K562 (cell line): Measurements from ENCODE around the gene ELAC2. TPM values are rescaled to one million over a fixed set of nuclear protein-coding genes. Genes with fewer than 3 reads are reported as not detected.

Source experiments
- CBFA2T2 ChIP-seq: fragments of 450-650 bp; conservative IDR thresholded peaks from 2 replicates; pipeline ENCODE4 v1.6.1; 2017; ENCODE audit warnings: mild to moderate bottlenecking
- CHCHD3 ChIP-seq: fragments of 250-450 bp; sonication (Bioruptor Pico); IDR thresholded peaks from 2 replicates; pipeline ENCODE4 v2.1.2; 2022; ENCODE audit warnings: mild to moderate bottlenecking
- NR4A1 ChIP-seq, 2 experiments: fragments of 250-450 bp in 1 of 2; fragments of 450-650 bp in 1 of 2; sonication (Bioruptor Pico) in 1 of 2; IDR thresholded peaks; 2 replicates each; pipeline versions ENCODE4 v1.4.0 to v1.6.1; 2016 to 2020; ENCODE audit warnings: mild to moderate bottlenecking in 2 of 2, missing compliant biosample characterization in 1 of 2, missing genetic modification characterization in 1 of 2, moderate library complexity in 1 of 2
- NRF1 ChIP-seq, 2 experiments: fragments of 450-650 bp; IDR thresholded peaks in 1 of 2; conservative IDR thresholded peaks in 1 of 2; 2 replicates each; pipeline ENCODE4 v1.6.1; 2014; ENCODE audit warnings: mild to moderate bottlenecking in 2 of 2
- RBM22 ChIP-seq: fragments of 200-400 bp; formaldehyde crosslinking; IDR thresholded peaks from 2 replicates; pipeline ENCODE4 v1.6.1; 2018; ENCODE audit warnings: low read length, low read depth; ENCODE audit not compliant: poor library complexity, severe bottlenecking
- RFX5 ChIP-seq: IDR thresholded peaks from 2 replicates; pipeline ENCODE4 v1.6.1; 2011; ENCODE audit warnings: low read depth, mild to moderate bottlenecking, improper control_type of control experiment, low read length
- TARDBP ChIP-seq: fragments of 450-650 bp; IDR thresholded peaks from 2 replicates; pipeline ENCODE4 v1.6.1; 2016
- YY1 ChIP-seq, 3 experiments: IDR thresholded peaks; 2 replicates each; pipeline ENCODE4 v1.6.1; 2011; ENCODE audit warnings: low read length in 2 of 3, mild to moderate bottlenecking in 2 of 3, moderate library complexity in 2 of 3, borderline replicate concordance in 1 of 3, control low read depth in 1 of 3, low read depth in 1 of 3; ENCODE audit not compliant: insufficient read depth in 3 of 3, insufficient replicate concordance in 2 of 3, control insufficient read depth in 1 of 3, insufficient read length in 1 of 3; ENCODE audit errors: extremely low read depth in 1 of 3
- ZNF76 ChIP-seq: fragments of 250-450 bp; sonication (Bioruptor Pico); IDR thresholded peaks from 2 replicates; pipeline ENCODE4 v1.4.0; 2020; ENCODE audit warnings: mild to moderate bottlenecking, moderate library complexity, borderline replicate concordance
- polyA plus RNA-seq, 8 experiments: library from polyadenylated mRNA; depleted of rRNA in 4 of 8; stranded (reverse) in 5 of 8; unstranded in 3 of 8; fragments of >200 nt; fragmentation: Nextera tagmentation in 2 of 8; fragmentation: Illumina TruSeq in 1 of 8; extraction: Ambion mirVana in 2 of 8; extraction: Trizol in 1 of 8; gene quantifications; 2 replicates each; pipeline versions ENCODE4 v1.2.1 to v1.2.3, GENCODE V29; 2011 to 2014; ENCODE audit warnings: inconsistent platforms in 1 of 8, missing spikeins in 1 of 8
- total RNA-seq, 7 experiments: library from RNA; depleted of rRNA in 6 of 7; stranded (reverse); fragments of >200 nt in 6 of 7; fragmentation: Illumina TruSeq in 2 of 7; extraction: Trizol in 2 of 7; gene quantifications; 2 replicates each; pipeline versions ENCODE4 v1.2.1 to v1.2.3, GENCODE V29; 2011 to 2021; ENCODE audit warnings: low replicate concordance in 1 of 7
- TF ChIP-seq, protein P1 (sequence below): fragments of 250-450 bp; sonication (Bioruptor Pico); IDR thresholded peaks from 2 replicates; pipeline ENCODE4 v1.8.0; 2021; ENCODE audit warnings: borderline replicate concordance, mild to moderate bottlenecking, moderate library complexity; ENCODE audit not compliant: poor library complexity, severe bottlenecking
- TF ChIP-seq, protein P2 (sequence below): fragments of 200-600 bp; sonication (generic); IDR thresholded peaks from one replicate; pipeline ENCODE4 v1.6.1; 2012; ENCODE audit warnings: mild to moderate bottlenecking, low read depth, low read length, inconsistent platforms
- TF ChIP-seq, protein P3 (sequence below): sonication (generic); formaldehyde crosslinking; IDR thresholded peaks from 2 replicates; pipeline ENCODE4 v1.8.0; 2022; ENCODE audit warnings: missing genetic modification reagents, mild to moderate bottlenecking, borderline replicate concordance

Gene ELAC2
- total and polyA plus RNA-seq, 9 of the 15 experiments (the other 6 are each of a cell fraction or from before 2014, with no cell fraction given), result 4.5 to 129 (median 70.6) TPM

DNA sequence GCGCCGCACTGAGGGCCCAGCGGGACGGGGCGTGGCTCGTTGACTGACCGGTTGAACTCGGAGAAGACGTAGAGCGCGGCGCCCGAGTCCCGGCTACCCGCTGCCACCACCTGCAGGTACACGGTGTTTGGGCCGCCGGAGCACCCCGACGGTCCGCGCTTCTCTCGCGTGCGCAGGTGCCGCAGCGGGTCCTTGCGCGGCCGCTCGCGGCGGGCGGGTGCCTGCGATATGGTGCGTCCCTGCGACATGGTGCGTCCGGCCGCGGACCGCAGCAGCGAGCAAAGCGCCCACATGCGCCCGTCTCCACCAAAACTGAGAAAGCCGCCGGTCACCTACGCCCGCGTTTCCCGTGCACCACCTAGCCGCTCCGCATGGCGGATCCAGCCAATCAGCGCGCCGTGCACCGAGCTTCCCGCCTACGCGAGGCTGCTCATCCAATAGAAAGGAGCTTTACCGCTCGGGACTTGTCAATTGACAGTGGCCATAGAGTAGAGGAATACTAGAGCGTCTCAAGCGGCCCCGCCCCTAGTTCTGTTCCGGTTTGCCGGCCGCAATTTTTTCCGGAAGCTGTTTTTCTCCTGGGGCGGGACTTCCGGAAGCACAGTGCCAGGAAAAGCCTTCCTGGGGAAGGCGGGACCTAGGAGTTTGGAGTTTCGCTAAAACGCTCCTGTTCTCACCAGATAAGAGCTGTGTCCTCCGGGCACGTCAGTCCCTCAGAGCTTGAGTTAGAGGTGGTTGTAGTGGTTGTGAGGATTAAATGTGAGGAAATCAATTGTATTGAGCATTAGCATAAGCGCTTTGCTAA is at the start of gene ELAC2 (continued):
- TF ChIP-seq YY1 (IDR thresholded peaks at IDR 0.05; ENCODE audit: borderline replicate concordance in 1 of 3, control insufficient read depth in 1 of 3, extremely low read depth in 1 of 3, insufficient read depth in 3 of 3, insufficient read length in 1 of 3, insufficient replicate concordance in 2 of 3, low read depth in 1 of 3, low read length in 2 of 3) (no peak), NRF1 (conservative IDR thresholded peaks at IDR 0.05 in 1 of 2, IDR thresholded peaks at IDR 0.05 in 1 of 2) (peak; percentile 87 to 89), CHCHD3 (CRISPR knock-in tag) (no peak), ZNF76 (CRISPR knock-in tag) (no peak), RFX5 (no peak), CBFA2T2 (peak; percentile 42), RBM22 (no peak), NR4A1 (CRISPR knock-in tag; IDR thresholded peaks at IDR 0.05) (no peak), NR4A1 (tag; IDR thresholded peaks at IDR 0.05) (no peak), TARDBP (no peak)
- TF ChIP-seq, protein P1, sequence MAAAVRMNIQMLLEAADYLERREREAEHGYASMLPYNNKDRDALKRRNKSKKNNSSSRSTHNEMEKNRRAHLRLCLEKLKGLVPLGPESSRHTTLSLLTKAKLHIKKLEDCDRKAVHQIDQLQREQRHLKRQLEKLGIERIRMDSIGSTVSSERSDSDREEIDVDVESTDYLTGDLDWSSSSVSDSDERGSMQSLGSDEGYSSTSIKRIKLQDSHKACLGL (CRISPR knock-in tag), result no peak
- TF ChIP-seq, protein P2, sequence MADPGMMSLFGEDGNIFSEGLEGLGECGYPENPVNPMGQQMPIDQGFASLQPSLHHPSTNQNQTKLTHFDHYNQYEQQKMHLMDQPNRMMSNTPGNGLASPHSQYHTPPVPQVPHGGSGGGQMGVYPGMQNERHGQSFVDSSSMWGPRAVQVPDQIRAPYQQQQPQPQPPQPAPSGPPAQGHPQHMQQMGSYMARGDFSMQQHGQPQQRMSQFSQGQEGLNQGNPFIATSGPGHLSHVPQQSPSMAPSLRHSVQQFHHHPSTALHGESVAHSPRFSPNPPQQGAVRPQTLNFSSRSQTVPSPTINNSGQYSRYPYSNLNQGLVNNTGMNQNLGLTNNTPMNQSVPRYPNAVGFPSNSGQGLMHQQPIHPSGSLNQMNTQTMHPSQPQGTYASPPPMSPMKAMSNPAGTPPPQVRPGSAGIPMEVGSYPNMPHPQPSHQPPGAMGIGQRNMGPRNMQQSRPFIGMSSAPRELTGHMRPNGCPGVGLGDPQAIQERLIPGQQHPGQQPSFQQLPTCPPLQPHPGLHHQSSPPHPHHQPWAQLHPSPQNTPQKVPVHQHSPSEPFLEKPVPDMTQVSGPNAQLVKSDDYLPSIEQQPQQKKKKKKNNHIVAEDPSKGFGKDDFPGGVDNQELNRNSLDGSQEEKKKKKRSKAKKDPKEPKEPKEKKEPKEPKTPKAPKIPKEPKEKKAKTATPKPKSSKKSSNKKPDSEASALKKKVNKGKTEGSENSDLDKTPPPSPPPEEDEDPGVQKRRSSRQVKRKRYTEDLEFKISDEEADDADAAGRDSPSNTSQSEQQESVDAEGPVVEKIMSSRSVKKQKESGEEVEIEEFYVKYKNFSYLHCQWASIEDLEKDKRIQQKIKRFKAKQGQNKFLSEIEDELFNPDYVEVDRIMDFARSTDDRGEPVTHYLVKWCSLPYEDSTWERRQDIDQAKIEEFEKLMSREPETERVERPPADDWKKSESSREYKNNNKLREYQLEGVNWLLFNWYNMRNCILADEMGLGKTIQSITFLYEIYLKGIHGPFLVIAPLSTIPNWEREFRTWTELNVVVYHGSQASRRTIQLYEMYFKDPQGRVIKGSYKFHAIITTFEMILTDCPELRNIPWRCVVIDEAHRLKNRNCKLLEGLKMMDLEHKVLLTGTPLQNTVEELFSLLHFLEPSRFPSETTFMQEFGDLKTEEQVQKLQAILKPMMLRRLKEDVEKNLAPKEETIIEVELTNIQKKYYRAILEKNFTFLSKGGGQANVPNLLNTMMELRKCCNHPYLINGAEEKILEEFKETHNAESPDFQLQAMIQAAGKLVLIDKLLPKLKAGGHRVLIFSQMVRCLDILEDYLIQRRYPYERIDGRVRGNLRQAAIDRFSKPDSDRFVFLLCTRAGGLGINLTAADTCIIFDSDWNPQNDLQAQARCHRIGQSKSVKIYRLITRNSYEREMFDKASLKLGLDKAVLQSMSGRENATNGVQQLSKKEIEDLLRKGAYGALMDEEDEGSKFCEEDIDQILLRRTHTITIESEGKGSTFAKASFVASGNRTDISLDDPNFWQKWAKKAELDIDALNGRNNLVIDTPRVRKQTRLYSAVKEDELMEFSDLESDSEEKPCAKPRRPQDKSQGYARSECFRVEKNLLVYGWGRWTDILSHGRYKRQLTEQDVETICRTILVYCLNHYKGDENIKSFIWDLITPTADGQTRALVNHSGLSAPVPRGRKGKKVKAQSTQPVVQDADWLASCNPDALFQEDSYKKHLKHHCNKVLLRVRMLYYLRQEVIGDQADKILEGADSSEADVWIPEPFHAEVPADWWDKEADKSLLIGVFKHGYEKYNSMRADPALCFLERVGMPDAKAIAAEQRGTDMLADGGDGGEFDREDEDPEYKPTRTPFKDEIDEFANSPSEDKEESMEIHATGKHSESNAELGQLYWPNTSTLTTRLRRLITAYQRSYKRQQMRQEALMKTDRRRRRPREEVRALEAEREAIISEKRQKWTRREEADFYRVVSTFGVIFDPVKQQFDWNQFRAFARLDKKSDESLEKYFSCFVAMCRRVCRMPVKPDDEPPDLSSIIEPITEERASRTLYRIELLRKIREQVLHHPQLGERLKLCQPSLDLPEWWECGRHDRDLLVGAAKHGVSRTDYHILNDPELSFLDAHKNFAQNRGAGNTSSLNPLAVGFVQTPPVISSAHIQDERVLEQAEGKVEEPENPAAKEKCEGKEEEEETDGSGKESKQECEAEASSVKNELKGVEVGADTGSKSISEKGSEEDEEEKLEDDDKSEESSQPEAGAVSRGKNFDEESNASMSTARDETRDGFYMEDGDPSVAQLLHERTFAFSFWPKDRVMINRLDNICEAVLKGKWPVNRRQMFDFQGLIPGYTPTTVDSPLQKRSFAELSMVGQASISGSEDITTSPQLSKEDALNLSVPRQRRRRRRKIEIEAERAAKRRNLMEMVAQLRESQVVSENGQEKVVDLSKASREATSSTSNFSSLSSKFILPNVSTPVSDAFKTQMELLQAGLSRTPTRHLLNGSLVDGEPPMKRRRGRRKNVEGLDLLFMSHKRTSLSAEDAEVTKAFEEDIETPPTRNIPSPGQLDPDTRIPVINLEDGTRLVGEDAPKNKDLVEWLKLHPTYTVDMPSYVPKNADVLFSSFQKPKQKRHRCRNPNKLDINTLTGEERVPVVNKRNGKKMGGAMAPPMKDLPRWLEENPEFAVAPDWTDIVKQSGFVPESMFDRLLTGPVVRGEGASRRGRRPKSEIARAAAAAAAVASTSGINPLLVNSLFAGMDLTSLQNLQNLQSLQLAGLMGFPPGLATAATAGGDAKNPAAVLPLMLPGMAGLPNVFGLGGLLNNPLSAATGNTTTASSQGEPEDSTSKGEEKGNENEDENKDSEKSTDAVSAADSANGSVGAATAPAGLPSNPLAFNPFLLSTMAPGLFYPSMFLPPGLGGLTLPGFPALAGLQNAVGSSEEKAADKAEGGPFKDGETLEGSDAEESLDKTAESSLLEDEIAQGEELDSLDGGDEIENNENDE, result no peak
- TF ChIP-seq, protein P3, sequence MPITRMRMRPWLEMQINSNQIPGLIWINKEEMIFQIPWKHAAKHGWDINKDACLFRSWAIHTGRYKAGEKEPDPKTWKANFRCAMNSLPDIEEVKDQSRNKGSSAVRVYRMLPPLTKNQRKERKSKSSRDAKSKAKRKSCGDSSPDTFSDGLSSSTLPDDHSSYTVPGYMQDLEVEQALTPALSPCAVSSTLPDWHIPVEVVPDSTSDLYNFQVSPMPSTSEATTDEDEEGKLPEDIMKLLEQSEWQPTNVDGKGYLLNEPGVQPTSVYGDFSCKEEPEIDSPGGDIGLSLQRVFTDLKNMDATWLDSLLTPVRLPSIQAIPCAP (CRISPR knock-in tag), result no peak
